LNCaP clone FGC (cell line): ENCODE measurements around the gene SLC44A1.

Experiments used
- DNase-seq: peaks from one replicate; pipeline ENCODE4 v3.0.0-alpha.2; 2011; ENCODE audit warnings: low read depth
- H3K4me3 ChIP-seq: 2 replicates; pipeline ENCODE4 v1.5.1; 2011; ENCODE audit warnings: mild to moderate bottlenecking, low read depth, low read length, control low read depth
- TF ChIP-seq, protein P1 (sequence below): IDR thresholded peaks from 2 replicates; pipeline ENCODE4 v1.5.1; 2012; ENCODE audit warnings: mild to moderate bottlenecking; ENCODE audit not compliant: control insufficient read depth, insufficient read depth; ENCODE audit errors: extremely low read depth

Gene SLC44A1

DNA sequence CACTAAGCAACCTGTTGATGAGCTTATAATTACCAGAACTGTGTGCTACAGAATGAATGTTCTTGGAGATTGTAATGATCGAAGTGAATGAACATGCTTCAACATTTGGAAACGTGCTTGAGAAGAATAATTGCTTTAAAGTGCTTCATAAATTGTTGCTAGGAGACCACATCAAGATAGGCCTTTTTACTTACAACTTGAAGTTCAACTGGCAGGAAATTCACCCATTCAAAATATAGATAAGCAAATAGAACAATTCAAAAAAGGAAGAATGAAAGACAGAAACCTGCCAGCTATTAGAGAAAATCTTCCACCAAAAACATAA is 38.0 kb upstream of the SLC44A1 start:
- TF ChIP-seq, protein P1, sequence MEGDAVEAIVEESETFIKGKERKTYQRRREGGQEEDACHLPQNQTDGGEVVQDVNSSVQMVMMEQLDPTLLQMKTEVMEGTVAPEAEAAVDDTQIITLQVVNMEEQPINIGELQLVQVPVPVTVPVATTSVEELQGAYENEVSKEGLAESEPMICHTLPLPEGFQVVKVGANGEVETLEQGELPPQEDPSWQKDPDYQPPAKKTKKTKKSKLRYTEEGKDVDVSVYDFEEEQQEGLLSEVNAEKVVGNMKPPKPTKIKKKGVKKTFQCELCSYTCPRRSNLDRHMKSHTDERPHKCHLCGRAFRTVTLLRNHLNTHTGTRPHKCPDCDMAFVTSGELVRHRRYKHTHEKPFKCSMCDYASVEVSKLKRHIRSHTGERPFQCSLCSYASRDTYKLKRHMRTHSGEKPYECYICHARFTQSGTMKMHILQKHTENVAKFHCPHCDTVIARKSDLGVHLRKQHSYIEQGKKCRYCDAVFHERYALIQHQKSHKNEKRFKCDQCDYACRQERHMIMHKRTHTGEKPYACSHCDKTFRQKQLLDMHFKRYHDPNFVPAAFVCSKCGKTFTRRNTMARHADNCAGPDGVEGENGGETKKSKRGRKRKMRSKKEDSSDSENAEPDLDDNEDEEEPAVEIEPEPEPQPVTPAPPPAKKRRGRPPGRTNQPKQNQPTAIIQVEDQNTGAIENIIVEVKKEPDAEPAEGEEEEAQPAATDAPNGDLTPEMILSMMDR, result no peak
- DNase-seq, result no peak
- H3K4me3 ChIP-seq, result no peak overlapping the region

DNA sequence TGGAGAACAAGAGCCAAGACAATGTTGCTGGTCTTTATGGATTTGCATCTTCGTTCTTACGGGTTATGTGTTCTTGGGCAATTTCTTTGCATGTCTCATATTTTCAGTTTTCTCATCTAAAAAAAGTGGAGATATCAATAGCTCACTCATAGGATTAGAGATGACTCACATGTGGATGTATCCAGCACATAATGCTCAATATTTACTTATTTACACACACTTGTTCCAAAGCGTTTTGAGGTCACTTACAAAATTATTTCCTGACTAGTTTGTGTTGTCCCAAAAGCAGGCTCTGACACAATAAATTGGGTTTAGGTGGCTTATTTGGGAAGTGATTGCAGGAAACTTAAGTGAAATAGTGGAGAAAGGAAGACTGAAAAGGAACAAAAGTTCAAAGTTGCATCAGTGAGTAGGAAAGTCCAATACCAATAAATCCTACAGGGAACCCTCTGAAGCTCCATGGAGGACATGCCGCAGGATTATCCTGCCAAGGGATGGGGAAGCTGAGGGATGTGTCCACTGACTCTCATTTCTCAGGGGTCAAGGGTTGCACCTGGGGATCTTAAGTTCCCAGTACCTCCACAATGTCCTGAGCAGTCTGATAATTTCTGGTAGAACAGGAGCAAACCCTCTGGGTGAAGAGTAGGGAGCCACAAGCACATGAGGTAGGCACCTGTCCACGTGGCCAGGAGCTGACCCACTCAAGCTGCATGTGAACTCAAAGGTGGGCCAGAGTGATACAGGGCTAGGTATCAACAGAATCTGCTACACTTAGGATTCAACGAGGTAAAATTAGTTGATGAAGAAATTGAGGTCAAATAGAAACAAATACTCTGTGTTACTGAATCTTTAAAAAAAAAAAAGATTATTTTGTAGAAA is 37.4 kb upstream of the SLC44A1 start:
- no peak for DNase-seq
- TF ChIP-seq, protein P1, result no peak
- H3K4me3 ChIP-seq, result no peak overlapping the region

DNA sequence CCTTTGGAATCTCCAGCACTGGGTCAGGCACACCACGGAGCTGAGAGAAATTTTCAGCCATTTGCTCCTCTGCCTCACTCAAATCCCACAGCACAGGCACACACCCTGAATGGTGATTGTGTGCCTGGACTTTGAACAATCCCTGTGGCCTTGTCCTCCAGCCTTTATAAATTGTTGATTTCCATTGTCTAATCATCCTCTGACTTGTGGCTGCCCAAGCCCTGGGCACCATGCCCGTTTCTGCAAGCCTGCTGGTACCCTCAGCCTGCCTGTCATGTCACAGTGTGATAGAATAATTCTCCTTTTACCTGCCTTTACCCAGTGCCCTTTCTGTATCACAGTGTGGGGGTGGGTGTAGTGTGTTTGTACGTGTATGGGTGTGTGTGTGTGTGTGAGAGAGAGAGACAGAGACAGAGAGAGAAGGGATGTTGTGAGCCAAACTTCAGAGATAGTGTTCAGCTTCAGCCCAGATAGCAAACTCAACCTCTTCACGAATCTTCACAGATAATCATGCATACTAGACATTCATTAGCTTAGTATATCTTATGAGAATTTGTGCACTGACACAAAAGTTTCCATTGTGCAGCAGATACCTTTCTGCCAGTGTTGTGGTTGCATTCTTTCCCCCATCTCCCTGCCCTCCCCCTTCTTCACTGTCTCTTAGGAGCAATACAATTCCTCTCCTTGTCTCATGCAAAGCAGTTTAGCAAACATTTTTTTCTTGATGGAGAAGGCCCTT is 27.8 kb upstream of the SLC44A1 start:
- TF ChIP-seq, protein P1, result no peak
- no peak for DNase-seq
- H3K4me3 ChIP-seq, result no peak overlapping the region

DNA sequence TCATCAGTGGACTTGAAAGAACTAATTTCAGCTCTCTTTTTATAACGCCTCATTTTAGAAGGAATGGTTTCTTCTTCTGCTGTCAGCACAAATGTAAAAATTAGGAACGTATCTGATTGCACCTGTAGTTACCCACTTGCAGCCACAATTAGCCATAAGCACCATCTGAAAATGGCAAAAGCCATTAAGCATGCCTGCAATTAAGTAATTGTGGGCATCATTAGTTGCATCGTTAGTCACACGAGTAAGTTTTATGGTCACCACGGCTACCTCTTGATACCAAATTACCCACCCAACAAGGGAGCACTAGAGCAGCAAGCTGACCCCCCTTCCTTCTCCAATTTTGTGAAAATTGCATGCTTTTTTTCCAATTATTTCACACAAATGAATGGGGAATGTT is 25.8 kb upstream of the SLC44A1 start:
- no peak overlapping the region for H3K4me3 ChIP-seq
- TF ChIP-seq, protein P1, result no peak
- DNase-seq, result no peak

DNA sequence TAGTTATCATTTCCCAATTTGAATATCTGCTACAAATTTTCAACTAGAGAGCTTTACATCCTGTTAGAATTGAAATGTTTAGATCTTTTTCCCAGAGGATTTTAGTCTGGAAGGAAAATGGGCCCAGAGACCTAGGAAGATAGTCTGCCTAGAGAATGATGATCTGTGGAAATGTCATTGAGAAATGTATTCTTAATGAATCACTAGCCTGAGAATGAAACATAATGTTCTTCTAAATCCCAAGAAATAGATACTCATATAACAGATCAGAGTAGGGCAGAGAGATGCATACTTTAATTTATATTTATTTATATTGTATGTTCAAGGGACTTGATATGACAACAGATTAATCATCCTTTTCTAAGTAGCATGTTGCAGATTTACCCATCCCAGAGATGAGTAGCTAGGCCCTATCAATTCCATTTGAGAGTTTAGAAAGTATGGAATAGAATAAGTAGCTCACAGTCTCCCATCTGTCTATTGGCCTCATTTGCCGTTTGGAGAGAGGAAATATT is 25.1 kb upstream of the SLC44A1 start:
- H3K4me3 ChIP-seq, result no peak overlapping the region
- no peak for DNase-seq
- TF ChIP-seq, protein P1, result no peak

DNA sequence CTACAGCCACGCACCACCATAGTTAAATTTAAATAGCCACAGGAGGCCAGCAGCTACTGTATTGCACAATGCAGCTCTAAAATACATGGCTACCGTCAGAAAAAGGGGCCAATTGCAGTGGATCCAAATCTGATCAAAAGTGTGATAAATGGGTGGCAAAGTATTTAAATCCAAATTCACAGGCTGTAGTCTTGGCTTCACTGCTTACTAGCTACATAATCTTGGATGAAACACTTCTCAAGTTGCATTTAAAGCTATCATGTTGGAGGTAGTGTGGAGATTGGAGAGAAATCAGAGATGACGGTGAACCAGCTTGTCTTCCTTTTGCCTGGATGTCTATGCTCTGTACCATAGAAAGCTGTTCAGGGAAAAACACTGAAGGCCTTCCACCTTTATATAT is 24.0 kb upstream of the SLC44A1 start:
- DNase-seq, result no peak
- no peak overlapping the region for H3K4me3 ChIP-seq
- TF ChIP-seq, protein P1, result no peak
